Epithelial cell of proximal tubule (primary cell): Measurements from ENCODE around the gene SLC44A2. TPM values are rescaled to one million over a fixed set of nuclear protein-coding genes. Genes with fewer than 3 reads are reported as not detected.

ENCODE experiments used
- DNase-seq: peaks from one replicate; pipeline ENCODE4 v3.0.0-alpha.2; 2011; ENCODE audit warnings: low read depth
- H3K4me3 ChIP-seq: 2 replicates; pipeline ENCODE4 v1.5.1; 2011; ENCODE audit warnings: low read depth, mild to moderate bottlenecking, low read length
- CTCF ChIP-seq: conservative IDR thresholded peaks from 2 replicates; pipeline ENCODE4 v1.5.1; 2012; ENCODE audit warnings: low read depth, mild to moderate bottlenecking, low read length
- total RNA-seq: library from RNA; depleted of rRNA; stranded (reverse); fragments of >200 nt; gene quantifications from 2 replicates; pipeline ENCODE4 v1.2.3, GENCODE V29; 2015

SLC44A2 gene
- total RNA-seq, 1 donor from 2014 or later: 48.5 TPM

- H3K4me3 ChIP-seq: no peak overlapping the region
- no peak for DNase-seq
- TF ChIP-seq CTCF: no peak
Measured at GRCh38 chr19:10682397-10683063, 57.2 kb downstream of the SLC44A2 start.

- H3K4me3 ChIP-seq: no peak overlapping the region
- no peak for TF ChIP-seq CTCF
- no peak for DNase-seq
Measured at GRCh38 chr19:10683064-10683426, 57.7 kb downstream of the SLC44A2 start.

GRCh38 chr19:10683582-10683981 is 58.2 kb downstream of the SLC44A2 start:
- no peak for TF ChIP-seq CTCF
- DNase-seq: no peak
- no peak overlapping the region for H3K4me3 ChIP-seq

- no peak for TF ChIP-seq CTCF
- no peak for DNase-seq
- H3K4me3 ChIP-seq: no peak overlapping the region
Measured at GRCh38 chr19:10685210-10685609, 59.9 kb downstream of the SLC44A2 start.

GRCh38 chr19:10686193-10686592 is 60.8 kb downstream of the SLC44A2 start:
- no peak overlapping the region for H3K4me3 ChIP-seq
- no peak for TF ChIP-seq CTCF
- DNase-seq: no peak

GRCh38 chr19:10686661-10687517 is 61.5 kb downstream of the SLC44A2 start:
- no peak for TF ChIP-seq CTCF

More at GRCh38 chr19:10686661-10687517, 61.5 kb downstream of the SLC44A2 start:
- no peak overlapping the region for H3K4me3 ChIP-seq
- DNase-seq: no peak
